ENCODE results near the gene ATP6AP2. TPM values are rescaled to one million over a fixed set of nuclear protein-coding genes. Genes with fewer than 3 reads are reported as not detected.
"Not testable (repeated sequence)": the region's sequence is repeated elsewhere in the genome, so short reads cannot be mapped to it uniquely, and the experiment has no call there.

ATP6AP2 gene
- total RNA-seq, 2 donors from 2014 or later: 53.6 to 65.6 TPM

GRCh38 chrX:40570346-40571093 lies 10.2 kb upstream of the ATP6AP2 start:
- peak overlapping the region; percentile 86 to 95 for H3K27ac Mint-ChIP-seq
- H3K9me3 Mint-ChIP-seq: no peaks in the 10 kb centered on the region
- DNase-seq (ENCODE audit: low spot score in 2 of 2) (peak in 1 of 2 donors; percentile 5), ATAC-seq (peak; percentile 40 to 76)
- H3K36me3 Mint-ChIP-seq: no peaks in the 10 kb centered on the region

- DNase-seq (ENCODE audit: low spot score in 2 of 2) (peak in 1 of 2 donors; percentile 32), ATAC-seq (peak; percentile 26 to 48)
- H3K27ac Mint-ChIP-seq: peak overlapping the region; percentile 86 to 95
- H3K36me3 Mint-ChIP-seq, H3K9me3 Mint-ChIP-seq: not testable (repeated sequence)
These were observed 9.6 kb upstream of the ATP6AP2 start for GRCh38 chrX:40571164-40571563.

- Mint-ChIP-seq H3K36me3 (no peaks in the 10 kb centered on the region), H3K9me3 (no peaks in the 10 kb centered on the region), H3K27ac (peak overlapping the region; percentile 86 to 95)
- no peak for ATAC-seq
- no peak for DNase-seq (ENCODE audit: low spot score in 2 of 2)
These were observed 9.2 kb upstream of the ATP6AP2 start for GRCh38 chrX:40571600-40571999.

GRCh38 chrX:40573763-40574162 lies 7.0 kb upstream of the ATP6AP2 start:
- H3K27ac Mint-ChIP-seq: no peak overlapping the region
- peak in 1 of 2 donors; percentile 3 for DNase-seq (ENCODE audit: low spot score in 2 of 2)
- ATAC-seq: peak in 1 of 2 donors; percentile 31
- H3K9me3 Mint-ChIP-seq: no peaks in the 10 kb centered on the region
- no peaks in the 10 kb centered on the region for H3K36me3 Mint-ChIP-seq

- not testable (repeated sequence) for DNase-seq (ENCODE audit: low spot score in 2 of 2); ATAC-seq; H3K9me3 Mint-ChIP-seq; H3K27ac Mint-ChIP-seq; H3K36me3 Mint-ChIP-seq
These were observed 5.4 kb upstream of the ATP6AP2 start for GRCh38 chrX:40575411-40575810.

GRCh38 chrX:40576291-40576690 lies 4.5 kb upstream of the ATP6AP2 start:
- Mint-ChIP-seq H3K27ac (no peak overlapping the region), H3K9me3 (no peaks in the 10 kb centered on the region), H3K36me3 (no peaks in the 10 kb centered on the region)
- no peak for DNase-seq (ENCODE audit: low spot score in 2 of 2)
- no peak for ATAC-seq

GRCh38 chrX:40578039-40578695 lies 2.6 kb upstream of the ATP6AP2 start:
- H3K27ac Mint-ChIP-seq: no peak overlapping the region

GRCh38 chrX:40579141-40579540 lies 1.6 kb upstream of the ATP6AP2 start:
- ATAC-seq: no peak
- H3K36me3 Mint-ChIP-seq: no peaks in the 10 kb centered on the region
- H3K27ac Mint-ChIP-seq: no peak overlapping the region
- no peak for DNase-seq (ENCODE audit: low spot score in 2 of 2)
- H3K9me3 Mint-ChIP-seq: no peaks in the 10 kb centered on the region

More at GRCh38 chrX:40578039-40578695, 2.6 kb upstream of the ATP6AP2 start:
- H3K36me3 Mint-ChIP-seq: no peaks in the 10 kb centered on the region
- DNase-seq (ENCODE audit: low spot score in 2 of 2): no peak
- no peaks in the 10 kb centered on the region for H3K9me3 Mint-ChIP-seq
- no peak for ATAC-seq

GRCh38 chrX:40579900-40580536 lies 752 bp upstream of the ATP6AP2 start:
- no peaks in the 10 kb centered on the region for H3K36me3 Mint-ChIP-seq
- ATAC-seq (peak in 1 of 2 donors; percentile 49), DNase-seq (ENCODE audit: low spot score in 2 of 2) (no peak)
- peak overlapping the region; percentile 40 to 97 for H3K27ac Mint-ChIP-seq
- H3K9me3 Mint-ChIP-seq: no peaks in the 10 kb centered on the region

GRCh38 chrX:40581336-40581920 lies 658 bp downstream of the ATP6AP2 start:
- DNase-seq (ENCODE audit: low spot score in 2 of 2) (no peak), ATAC-seq (no peak)
- no peaks in the 10 kb centered on the region for H3K36me3 Mint-ChIP-seq
- H3K27ac Mint-ChIP-seq: peak overlapping the region; percentile 50 to 97
- H3K9me3 Mint-ChIP-seq: no peaks in the 10 kb centered on the region

GRCh38 chrX:40582178-40582577 lies 1.4 kb downstream of the ATP6AP2 start:
- H3K27ac Mint-ChIP-seq; H3K36me3 Mint-ChIP-seq; DNase-seq (ENCODE audit: low spot score in 2 of 2); ATAC-seq; H3K9me3 Mint-ChIP-seq: not testable (repeated sequence)

GRCh38 chrX:40582811-40583210 lies 2.0 kb downstream of the ATP6AP2 start:
- Mint-ChIP-seq H3K9me3 (no peaks in the 10 kb centered on the region), H3K27ac (no peak overlapping the region), H3K36me3 (no peaks in the 10 kb centered on the region)
- ATAC-seq: no peak
- DNase-seq (ENCODE audit: low spot score in 2 of 2): no peak

GRCh38 chrX:40587623-40588022 lies 6.9 kb downstream of the ATP6AP2 start:
- H3K9me3 Mint-ChIP-seq; H3K27ac Mint-ChIP-seq; DNase-seq (ENCODE audit: low spot score in 2 of 2); H3K36me3 Mint-ChIP-seq: not testable (repeated sequence)
- ATAC-seq: peak; percentile 28 to 42

- peak overlapping the region; percentile 24 to 81 for H3K27ac Mint-ChIP-seq
- H3K36me3 Mint-ChIP-seq, H3K9me3 Mint-ChIP-seq: not testable (repeated sequence)
- peak; percentile 95 to 98 for ATAC-seq
- peak in 1 of 2 donors; percentile 13 for DNase-seq (ENCODE audit: low spot score in 2 of 2)
These were observed 9.0 kb downstream of the ATP6AP2 start for GRCh38 chrX:40589616-40590321.

- Mint-ChIP-seq H3K9me3 (no peaks in the 10 kb centered on the region), H3K36me3 (peaks cover 0 to 4% of the 10 kb centered on the region in 2 donors), H3K27ac (peak overlapping the region in 1 of 2 donors; percentile 56)
- ATAC-seq: no peak
- DNase-seq (ENCODE audit: low spot score in 2 of 2): no peak
These were observed 22.7 kb downstream of the ATP6AP2 start for GRCh38 chrX:40603446-40603845.

GRCh38 chrX:40607381-40607780 lies 26.6 kb downstream of the ATP6AP2 start:
- Mint-ChIP-seq H3K27ac (no peak overlapping the region), H3K36me3 (peaks cover 0 to 4% of the 10 kb centered on the region in 2 donors), H3K9me3 (no peaks in the 10 kb centered on the region)
- ATAC-seq: no peak
- DNase-seq (ENCODE audit: low spot score in 2 of 2): no peak
